HFFc6 (cell line): ENCODE data around the gene FBN1. TPM values are rescaled to one million over a fixed set of nuclear protein-coding genes. Genes with fewer than 3 reads are reported as not detected.

Experiments
- DNase-seq: peaks from one replicate; pipeline ENCODE4 v3.0.0-alpha.2; 2018
- H3K27ac Mint-ChIP-seq: 2 replicates; pipeline ENCODE4 v1.8.0; 2020; ENCODE audit warnings: mild to moderate bottlenecking, mixed read lengths
- H3K27me3 Mint-ChIP-seq: 2 replicates; pipeline ENCODE4 v1.8.0; 2021; ENCODE audit warnings: mild to moderate bottlenecking, moderate library complexity, mixed read lengths; ENCODE audit not compliant: insufficient read depth
- H3K36me3 Mint-ChIP-seq: 2 replicates; pipeline ENCODE4 v1.8.0; 2021; ENCODE audit warnings: low read depth, mixed read lengths
- H3K4me1 Mint-ChIP-seq: 2 replicates; pipeline ENCODE4 v1.8.0; 2020; ENCODE audit warnings: low read depth, mixed read lengths
- H3K4me3 Mint-ChIP-seq: 2 replicates; pipeline ENCODE4 v1.8.0; 2020; ENCODE audit warnings: mild to moderate bottlenecking, moderate library complexity, mixed read lengths
- H3K9me3 Mint-ChIP-seq: 2 replicates; pipeline ENCODE4 v1.8.0; 2020; ENCODE audit warnings: mild to moderate bottlenecking, mixed read lengths
- total RNA-seq, 6 experiments: library from RNA; stranded (reverse); fragmentation: NEBNext Ultra II Directional; extraction: Animal tissue kit (Norgen Biotek cat#: 25700); gene quantifications; 2 replicates in 1 of 6; 3 replicates in 5 of 6; pipeline ENCODE4 v1.2.3, GENCODE V29; 2021
- TF ChIP-seq, protein P1 (sequence below): fragments of 200-600 bp; sonication (generic); IDR thresholded peaks from 2 replicates; pipeline ENCODE4 v1.5.0; 2021; ENCODE audit warnings: antibody characterized with exemption, mild to moderate bottlenecking

FBN1 gene
- total RNA-seq, 6 experiments from 2014 or later = 584 to 754 (median 609) TPM

DNA sequence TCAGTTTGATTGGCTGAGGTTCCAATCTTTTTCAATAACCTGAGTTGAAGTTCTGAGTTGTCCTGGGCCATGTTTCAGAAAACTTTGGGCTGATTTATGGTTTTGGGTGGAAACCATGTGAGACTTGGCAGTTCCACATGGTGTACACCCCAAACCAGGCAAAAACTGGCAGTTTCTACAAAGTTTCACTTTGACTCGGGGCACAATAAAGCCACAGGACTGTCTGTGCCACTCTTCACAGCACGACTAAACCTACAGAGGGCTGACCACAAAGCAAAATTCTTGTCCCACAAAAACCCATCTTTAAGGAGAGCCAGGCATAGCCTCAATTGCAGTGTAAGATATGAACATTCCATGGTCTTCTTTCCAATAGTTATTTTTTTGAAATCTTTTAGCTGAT is 159.3 kb downstream of the FBN1 start:
- peaks cover 76% of the 10 kb centered on the region for H3K36me3 Mint-ChIP-seq
- peak overlapping the region; percentile 10; the same call in 1 of the 2 replicates for H3K4me3 Mint-ChIP-seq
- TF ChIP-seq, protein P1, sequence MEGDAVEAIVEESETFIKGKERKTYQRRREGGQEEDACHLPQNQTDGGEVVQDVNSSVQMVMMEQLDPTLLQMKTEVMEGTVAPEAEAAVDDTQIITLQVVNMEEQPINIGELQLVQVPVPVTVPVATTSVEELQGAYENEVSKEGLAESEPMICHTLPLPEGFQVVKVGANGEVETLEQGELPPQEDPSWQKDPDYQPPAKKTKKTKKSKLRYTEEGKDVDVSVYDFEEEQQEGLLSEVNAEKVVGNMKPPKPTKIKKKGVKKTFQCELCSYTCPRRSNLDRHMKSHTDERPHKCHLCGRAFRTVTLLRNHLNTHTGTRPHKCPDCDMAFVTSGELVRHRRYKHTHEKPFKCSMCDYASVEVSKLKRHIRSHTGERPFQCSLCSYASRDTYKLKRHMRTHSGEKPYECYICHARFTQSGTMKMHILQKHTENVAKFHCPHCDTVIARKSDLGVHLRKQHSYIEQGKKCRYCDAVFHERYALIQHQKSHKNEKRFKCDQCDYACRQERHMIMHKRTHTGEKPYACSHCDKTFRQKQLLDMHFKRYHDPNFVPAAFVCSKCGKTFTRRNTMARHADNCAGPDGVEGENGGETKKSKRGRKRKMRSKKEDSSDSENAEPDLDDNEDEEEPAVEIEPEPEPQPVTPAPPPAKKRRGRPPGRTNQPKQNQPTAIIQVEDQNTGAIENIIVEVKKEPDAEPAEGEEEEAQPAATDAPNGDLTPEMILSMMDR = no peak
- no peaks in the 10 kb centered on the region for H3K9me3 Mint-ChIP-seq
- H3K27ac Mint-ChIP-seq = peak overlapping the region; percentile 36; the same call in 1 of the 2 replicates
- no peak for DNase-seq
- H3K4me1 Mint-ChIP-seq = peaks cover 59% of the 10 kb centered on the region
- peaks cover 42% of the 10 kb centered on the region for H3K27me3 Mint-ChIP-seq

DNA sequence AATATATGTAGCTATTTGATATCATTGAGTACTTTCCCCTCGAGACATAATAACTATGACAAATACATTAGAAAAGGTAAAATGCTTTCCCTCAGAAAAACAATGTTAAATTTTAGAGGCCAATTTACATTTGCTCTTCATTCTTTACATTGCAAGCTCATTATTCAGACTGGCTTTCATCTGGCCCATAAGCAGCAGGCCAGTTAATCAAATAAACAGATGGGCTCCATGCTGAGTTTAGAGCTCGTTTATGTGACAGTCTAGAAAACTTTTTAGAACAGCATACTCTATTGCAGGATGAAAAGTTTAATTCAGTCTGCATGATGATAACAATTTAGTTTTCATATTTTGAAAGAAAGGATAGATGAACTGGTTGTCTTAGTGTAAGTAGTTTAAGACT is 163.7 kb downstream of the FBN1 start:
- Mint-ChIP-seq H3K27me3 (peaks cover 28% of the 10 kb centered on the region), H3K4me3 (peak overlapping the region; percentile 33)

DNA sequence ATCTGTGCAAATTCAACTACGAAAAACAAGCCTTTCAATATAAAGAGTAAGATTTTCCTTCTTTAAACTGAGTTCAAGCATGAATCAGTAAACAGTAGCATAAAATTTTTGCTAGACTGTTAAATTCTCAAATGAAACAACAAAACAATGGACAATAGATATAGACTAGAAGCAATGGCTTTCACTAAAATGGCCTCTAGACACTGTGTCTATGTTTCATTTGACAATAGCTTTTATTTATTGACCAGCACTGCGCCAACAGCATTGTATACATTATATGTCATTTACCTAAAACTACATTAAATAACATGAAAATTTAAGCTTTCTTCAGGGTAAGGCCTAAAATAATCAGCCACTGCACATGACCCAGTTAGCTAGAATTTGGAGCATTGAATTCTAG is 165.8 kb downstream of the FBN1 start:
- Mint-ChIP-seq H3K4me3 (no peak overlapping the region), H3K27me3 (peaks cover 16% of the 10 kb centered on the region), H3K9me3 (no peaks in the 10 kb centered on the region), H3K27ac (peak overlapping the region; percentile 29; the same call in 1 of the 2 replicates), H3K4me1 (peaks cover 67% of the 10 kb centered on the region), H3K36me3 (peaks cover 68% of the 10 kb centered on the region)
- TF ChIP-seq, protein P1 = no peak
- DNase-seq = no peak

More for the DNA sequence above, 163.7 kb downstream of the FBN1 start:
- TF ChIP-seq, protein P1 = no peak
- peak; percentile 37 for DNase-seq
- H3K9me3 Mint-ChIP-seq = no peaks in the 10 kb centered on the region
- peaks cover 67% of the 10 kb centered on the region for H3K4me1 Mint-ChIP-seq
- H3K36me3 Mint-ChIP-seq = peaks cover 73% of the 10 kb centered on the region
- H3K27ac Mint-ChIP-seq = peak overlapping the region; percentile 78

DNA sequence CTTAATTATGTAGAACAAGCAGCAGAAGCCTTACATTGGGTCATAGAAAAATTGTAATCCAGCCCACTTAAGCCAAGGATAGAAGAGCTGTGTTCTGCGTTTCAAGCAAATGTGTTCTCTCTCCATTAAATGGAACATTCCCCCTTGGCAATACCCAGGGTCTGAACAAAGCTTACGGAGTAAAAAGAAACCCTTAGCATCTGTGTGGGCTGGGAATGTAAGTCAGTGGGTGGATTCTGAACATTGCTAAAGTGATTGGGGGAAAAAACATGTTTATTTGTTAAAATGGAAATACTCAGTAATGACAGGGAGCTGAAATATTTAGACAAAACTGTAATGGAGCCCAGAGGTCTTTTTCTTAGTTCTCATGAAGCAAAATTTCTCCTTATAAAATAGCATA is 166.9 kb downstream of the FBN1 start:
- H3K27me3 Mint-ChIP-seq = peaks cover 16% of the 10 kb centered on the region
- H3K9me3 Mint-ChIP-seq = no peaks in the 10 kb centered on the region
- DNase-seq = no peak
- H3K4me3 Mint-ChIP-seq = no peak overlapping the region
- TF ChIP-seq, protein P1 = no peak
- peaks cover 74% of the 10 kb centered on the region for H3K4me1 Mint-ChIP-seq
- peak overlapping the region; percentile 60 for H3K27ac Mint-ChIP-seq
- peaks cover 75% of the 10 kb centered on the region for H3K36me3 Mint-ChIP-seq

DNA sequence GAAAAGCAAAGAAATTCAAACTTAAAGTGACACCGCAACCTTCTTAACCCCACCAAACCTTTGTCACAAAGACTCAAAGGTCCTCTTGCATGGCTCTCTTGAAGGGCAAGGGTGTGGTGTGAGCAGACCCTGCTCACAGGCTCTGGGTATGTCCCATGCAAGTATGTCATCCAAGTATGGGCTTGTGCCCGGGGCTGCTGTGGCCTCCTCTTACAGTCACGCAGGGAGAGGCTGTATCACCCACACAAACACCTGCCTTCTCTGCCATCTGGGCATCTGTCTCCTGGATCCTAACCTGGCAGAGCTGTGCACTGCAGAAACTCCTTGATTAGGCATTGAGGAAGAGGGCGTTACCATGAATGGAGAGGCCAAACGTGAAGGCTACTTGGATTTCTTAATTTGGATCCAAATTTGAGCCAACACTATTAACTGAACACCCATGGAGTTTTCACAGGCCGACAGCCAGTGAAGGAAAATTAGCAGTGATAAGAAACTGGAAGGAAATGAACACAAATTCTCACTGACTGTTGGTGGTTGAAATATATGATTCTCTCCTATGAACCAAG is 167.6 kb downstream of the FBN1 start:
- no peak overlapping the region for H3K4me3 Mint-ChIP-seq
- DNase-seq = no peak
- H3K27me3 Mint-ChIP-seq = peaks cover 16% of the 10 kb centered on the region
- peaks cover 73% of the 10 kb centered on the region for H3K36me3 Mint-ChIP-seq
- no peaks in the 10 kb centered on the region; the same call in 1 of the 2 replicates for H3K9me3 Mint-ChIP-seq
- peaks cover 74% of the 10 kb centered on the region for H3K4me1 Mint-ChIP-seq
- H3K27ac Mint-ChIP-seq = peak overlapping the region; percentile 56
- TF ChIP-seq, protein P1 = no peak
